ENCODE data around the gene AK8.

The AK8 gene

DNA sequence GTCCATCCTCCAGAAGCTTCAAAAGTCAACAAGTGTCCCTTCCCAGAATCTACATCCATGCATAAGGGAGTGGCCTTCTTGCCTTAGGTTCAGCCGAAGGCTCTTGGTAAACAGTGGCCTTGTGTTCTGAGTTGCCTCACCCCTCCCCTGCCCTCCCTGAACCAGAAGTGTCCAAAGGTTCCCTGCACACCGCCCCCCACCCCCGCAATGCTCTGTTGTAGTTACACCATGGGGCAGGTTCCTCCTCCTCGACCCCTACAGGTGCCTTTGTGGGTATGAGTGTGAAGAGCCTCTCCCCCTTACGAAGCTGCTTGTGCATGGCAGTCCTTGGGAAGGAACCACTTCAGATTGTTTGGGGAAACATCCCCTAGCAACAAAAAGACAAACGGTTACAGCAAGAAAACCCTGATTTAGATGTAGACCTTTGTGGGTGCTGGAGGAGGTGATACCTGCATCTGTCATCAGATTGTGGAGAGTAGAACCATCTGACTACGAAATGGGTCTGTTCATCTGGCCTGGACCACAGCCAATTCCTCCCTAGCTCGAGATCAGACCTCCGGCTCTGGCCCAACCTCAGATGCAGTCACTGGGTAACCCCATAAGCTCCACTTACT is 7.7 kb upstream of the AK8 start:
- ChIA-PET CTCF (no interaction called here), POLR2A (no interaction called here)
- DNase-seq (ENCODE audit: extremely low spot score) = no peak
- TF ChIP-seq CTBP1 (IDR thresholded peaks at IDR 0.05; ENCODE audit: borderline replicate concordance) (no peak), FOXM1 (IDR thresholded peaks at IDR 0.05; ENCODE audit: borderline replicate concordance) (no peak), TARDBP (IDR thresholded peaks at IDR 0.05) (no peak), LEF1 (IDR thresholded peaks at IDR 0.05; ENCODE audit: borderline replicate concordance) (no peak), SP1 (IDR thresholded peaks at IDR 0.05) (no peak), FOXA1 (IDR thresholded peaks at IDR 0.05) (no peak), ELF4 (IDR thresholded peaks at IDR 0.05) (no peak), ARNT (IDR thresholded peaks at IDR 0.05) (no peak), SUZ12 (IDR thresholded peaks at IDR 0.05) (no peak)

DNA sequence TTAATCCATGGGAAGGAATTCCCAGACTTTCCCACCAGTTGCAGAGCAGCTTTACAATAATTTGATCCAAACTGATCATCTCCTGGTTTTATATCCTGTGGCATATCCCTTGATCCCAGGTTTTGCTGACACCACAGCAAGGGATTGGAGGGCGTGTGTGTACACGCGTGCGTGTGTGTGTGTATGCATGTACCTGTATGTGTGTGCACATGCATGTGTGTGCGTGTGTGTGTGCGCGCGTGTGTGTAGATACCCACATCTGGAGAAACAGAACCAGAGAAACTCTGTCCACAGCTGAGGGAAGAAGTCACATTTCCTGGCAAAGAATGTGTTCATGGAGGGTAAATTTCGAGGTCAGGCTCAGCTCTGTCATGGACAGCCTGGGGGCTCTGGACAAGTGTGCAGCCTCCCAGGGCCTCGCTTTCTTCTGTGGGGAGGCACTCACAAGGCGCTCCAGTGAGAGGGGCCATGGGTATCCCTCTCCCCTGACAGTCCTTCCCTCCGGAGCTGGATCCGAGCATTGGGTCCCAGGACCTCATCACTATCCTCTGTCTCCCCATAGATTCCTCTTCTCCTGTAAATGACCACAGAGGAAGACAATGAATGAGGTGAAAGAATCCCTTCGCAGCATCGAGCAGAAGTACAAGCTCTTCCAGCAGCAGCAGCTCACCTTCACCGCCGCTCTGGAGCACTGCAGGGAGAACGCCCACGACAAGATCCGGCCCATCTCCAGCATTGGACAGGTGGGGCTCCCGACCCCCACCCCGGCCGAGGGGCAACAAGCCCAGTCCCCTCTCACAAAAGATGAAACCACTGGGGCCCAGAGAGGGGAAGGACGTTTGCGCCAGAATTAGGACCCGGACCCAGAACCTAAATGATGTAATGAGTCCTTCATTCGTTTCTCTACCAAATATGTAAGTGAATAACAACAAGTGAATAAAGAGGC is 5.5 kb upstream of the AK8 start:
- TF ChIP-seq CTBP1 (IDR thresholded peaks at IDR 0.05; ENCODE audit: borderline replicate concordance) (no peak), HDGF (IDR thresholded peaks at IDR 0.05; ENCODE audit: borderline replicate concordance) (no peak), FOXA1 (IDR thresholded peaks at IDR 0.05) (no peak), ELF4 (IDR thresholded peaks at IDR 0.05) (no peak), ZNF384 (IDR thresholded peaks at IDR 0.05) (no peak), ARNT (IDR thresholded peaks at IDR 0.05) (no peak), BHLHE40 (IDR thresholded peaks at IDR 0.05; ENCODE audit: borderline replicate concordance) (no peak), L3MBTL2 (conservative IDR thresholded peaks at IDR 0.05) (no peak), LEF1 (IDR thresholded peaks at IDR 0.05; ENCODE audit: borderline replicate concordance) (no peak), FOXM1 (IDR thresholded peaks at IDR 0.05; ENCODE audit: borderline replicate concordance) (no peak), SP1 (IDR thresholded peaks at IDR 0.05) (no peak)
- no peak for DNase-seq (ENCODE audit: extremely low spot score)
- POLR2A ChIA-PET = no interaction called here
- CTCF ChIA-PET = interaction anchor here (0.6 kb wide), 1 partner anchor 91 kb away, joined by 4 read pairs; no protein-coding TSS in a partner anchor

DNA sequence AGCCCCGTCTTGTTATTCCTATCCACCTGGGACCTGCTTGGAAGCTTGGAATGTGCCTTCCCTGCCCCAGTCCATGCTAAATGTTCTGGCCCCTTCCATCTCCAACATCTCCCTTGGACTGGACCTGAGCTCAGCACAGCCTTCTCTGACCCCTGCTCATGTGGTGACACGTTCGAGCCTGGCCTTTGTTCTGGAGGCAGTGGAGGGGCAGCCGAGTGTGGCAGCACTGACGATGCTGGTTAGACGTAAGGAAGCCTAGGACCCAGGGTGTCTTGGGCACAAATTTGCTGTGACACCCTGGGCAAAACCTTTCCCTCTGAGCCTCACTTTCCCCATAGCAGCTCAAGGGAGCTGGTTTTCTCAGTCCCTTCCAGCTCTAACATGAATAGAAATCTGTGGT is 4.5 kb upstream of the AK8 start:
- POLR2A ChIA-PET = interaction anchor here (0.7 kb wide), 1 partner anchor 644 kb away, joined by 4 read pairs; no protein-coding TSS in a partner anchor
- CTCF ChIA-PET = no interaction called here
- TF ChIP-seq HDGF (IDR thresholded peaks at IDR 0.05; ENCODE audit: borderline replicate concordance) (no peak), LEF1 (IDR thresholded peaks at IDR 0.05; ENCODE audit: borderline replicate concordance) (no peak), FOXK2 (IDR thresholded peaks at IDR 0.05) (no peak), ZNF384 (IDR thresholded peaks at IDR 0.05) (no peak), SUZ12 (IDR thresholded peaks at IDR 0.05) (no peak), BHLHE40 (IDR thresholded peaks at IDR 0.05; ENCODE audit: borderline replicate concordance) (no peak), L3MBTL2 (conservative IDR thresholded peaks at IDR 0.05) (no peak), TARDBP (IDR thresholded peaks at IDR 0.05) (no peak), ARNT (IDR thresholded peaks at IDR 0.05) (no peak), FOXA1 (IDR thresholded peaks at IDR 0.05) (no peak), FOXM1 (IDR thresholded peaks at IDR 0.05; ENCODE audit: borderline replicate concordance) (no peak), NFRKB (IDR thresholded peaks at IDR 0.05) (no peak), CTBP1 (IDR thresholded peaks at IDR 0.05; ENCODE audit: borderline replicate concordance) (no peak), SP1 (IDR thresholded peaks at IDR 0.05) (no peak), ELF4 (IDR thresholded peaks at IDR 0.05) (no peak)
- TF ChIP-seq, protein P1, sequence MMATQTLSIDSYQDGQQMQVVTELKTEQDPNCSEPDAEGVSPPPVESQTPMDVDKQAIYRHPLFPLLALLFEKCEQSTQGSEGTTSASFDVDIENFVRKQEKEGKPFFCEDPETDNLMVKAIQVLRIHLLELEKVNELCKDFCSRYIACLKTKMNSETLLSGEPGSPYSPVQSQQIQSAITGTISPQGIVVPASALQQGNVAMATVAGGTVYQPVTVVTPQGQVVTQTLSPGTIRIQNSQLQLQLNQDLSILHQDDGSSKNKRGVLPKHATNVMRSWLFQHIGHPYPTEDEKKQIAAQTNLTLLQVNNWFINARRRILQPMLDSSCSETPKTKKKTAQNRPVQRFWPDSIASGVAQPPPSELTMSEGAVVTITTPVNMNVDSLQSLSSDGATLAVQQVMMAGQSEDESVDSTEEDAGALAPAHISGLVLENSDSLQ (IDR thresholded peaks at IDR 0.05) = no peak
- no peak for DNase-seq (ENCODE audit: extremely low spot score)

DNA sequence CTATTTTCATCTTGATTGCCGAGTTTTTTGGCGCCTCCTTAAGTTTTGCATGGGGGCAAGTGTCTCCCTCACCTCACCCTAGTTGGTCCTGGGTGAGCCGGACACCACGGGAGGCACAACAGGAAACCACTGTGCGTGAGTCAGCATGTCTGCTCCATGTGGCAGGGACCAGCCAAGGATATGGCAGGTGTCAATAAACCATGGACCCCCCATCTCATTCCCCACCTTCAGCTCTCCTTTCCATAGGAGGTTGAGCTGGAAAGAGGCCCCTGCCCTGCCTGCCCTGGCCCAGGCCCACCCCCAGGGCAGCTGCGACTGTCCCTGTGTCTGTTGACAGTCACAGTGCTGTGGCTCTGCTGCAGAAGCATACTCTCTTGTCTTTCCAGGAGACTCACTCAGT is 3.7 kb upstream of the AK8 start:
- ChIA-PET CTCF (no interaction called here), POLR2A (no interaction called here)
- TF ChIP-seq SUZ12 (IDR thresholded peaks at IDR 0.05) (no peak), TARDBP (IDR thresholded peaks at IDR 0.05) (no peak), HDGF (IDR thresholded peaks at IDR 0.05; ENCODE audit: borderline replicate concordance) (no peak), ARNT (IDR thresholded peaks at IDR 0.05) (no peak), ZNF384 (IDR thresholded peaks at IDR 0.05) (no peak), BHLHE40 (IDR thresholded peaks at IDR 0.05; ENCODE audit: borderline replicate concordance) (no peak), LEF1 (IDR thresholded peaks at IDR 0.05; ENCODE audit: borderline replicate concordance) (no peak)
- no peak for DNase-seq (ENCODE audit: extremely low spot score)

DNA sequence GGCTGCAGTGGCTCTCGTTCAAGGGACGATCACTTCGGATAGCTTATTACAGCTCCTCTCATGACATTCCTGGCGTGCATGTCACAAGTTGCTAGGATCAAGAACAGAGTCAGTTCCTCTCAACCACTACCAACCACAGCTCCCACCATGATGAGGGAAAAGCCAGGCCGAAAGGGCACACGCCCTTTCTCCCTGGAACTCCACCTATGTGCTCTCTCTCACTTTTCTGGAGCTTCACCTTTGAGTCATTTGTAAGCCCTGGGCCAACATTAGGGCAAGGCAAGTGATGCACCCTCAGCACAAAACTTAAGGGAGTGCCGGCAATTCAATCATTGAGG is 2.2 kb upstream of the AK8 start:
- ChIA-PET POLR2A (no interaction called here), CTCF (interaction anchor here (0.7 kb wide), 1 partner anchor 17 kb away, joined by 6 read pairs; no protein-coding TSS in a partner anchor)
- DNase-seq (ENCODE audit: extremely low spot score) = no peak
- no peak for TF ChIP-seq NFRKB (IDR thresholded peaks at IDR 0.05)
- TF ChIP-seq FOXM1 (IDR thresholded peaks at IDR 0.05; ENCODE audit: borderline replicate concordance) = no peak
- TF ChIP-seq, protein P1 (IDR thresholded peaks at IDR 0.05) = no peak
- TF ChIP-seq ELF4 (IDR thresholded peaks at IDR 0.05) = no peak
- no peak for TF ChIP-seq SP1 (IDR thresholded peaks at IDR 0.05)
- TF ChIP-seq FOXK2 (IDR thresholded peaks at IDR 0.05) = no peak
- TF ChIP-seq FOXA1 (IDR thresholded peaks at IDR 0.05) = no peak
- no peak for TF ChIP-seq L3MBTL2 (conservative IDR thresholded peaks at IDR 0.05)
- TF ChIP-seq TARDBP (IDR thresholded peaks at IDR 0.05) = no peak
- TF ChIP-seq ZNF384 (IDR thresholded peaks at IDR 0.05) = no peak
- no peak for TF ChIP-seq CTBP1 (IDR thresholded peaks at IDR 0.05; ENCODE audit: borderline replicate concordance)
- TF ChIP-seq HDGF (IDR thresholded peaks at IDR 0.05; ENCODE audit: borderline replicate concordance) = no peak
- no peak for TF ChIP-seq SUZ12 (IDR thresholded peaks at IDR 0.05)
